Inflammatory macrophage (primary cell): ENCODE data around the gene ZNRD2.
"Not testable (repeated sequence)": the region's sequence is repeated elsewhere in the genome, so short reads cannot be mapped to it uniquely, and the experiment has no call there.

Experiments used
- DNase-seq, 2 donors: peaks; one replicate each; pipeline ENCODE4 v3.0.0-alpha.2; 2020 to 2022
- total RNA-seq, 18 experiments: gene quantifications; one replicate each; lab custom pipeline; 2026; ENCODE audit warnings: mixed read lengths in 6 of 18, inconsistent platforms in 2 of 18; lab: John Stamatoyannopoulos, UW

Gene ZNRD2
- 4.5 to 12.6 (median 8.4) reads per million in 18 experiments for total RNA-seq

GRCh38 chr11:65569973-65570918, at the start of gene ZNRD2:
Gene ZNRD2, plus strand, starts transcription at chr11:65570477. Its CDS starts 15 bp downstream, at chr11:65570492.
- DNase-seq, result peak; percentile 98 to 99

GRCh38 chr11:65521777-65522521, 48.3 kb upstream of the ZNRD2 start:
- DNase-seq, result not testable (repeated sequence)

GRCh38 chr11:65522718-65523630, 47.3 kb upstream of the ZNRD2 start:
- peak; percentile 39 to 40 for DNase-seq

- not testable (repeated sequence) for DNase-seq
Measured at GRCh38 chr11:65523631-65523968, 46.7 kb upstream of the ZNRD2 start.

GRCh38 chr11:65524014-65524740, 46.1 kb upstream of the ZNRD2 start:
- DNase-seq, result no peak

- DNase-seq, result peak; percentile 62 to 76
Measured at GRCh38 chr11:65524741-65525545, 45.3 kb upstream of the ZNRD2 start, which contains the start of gene SCYL1. Gene SCYL1, plus strand, starts transcription at chr11:65525083. Its CDS starts 71 bp downstream, at chr11:65525154.

- no peak for DNase-seq
Measured at GRCh38 chr11:65525546-65526480, 44.5 kb upstream of the ZNRD2 start.

- DNase-seq, result no peak
Measured at GRCh38 chr11:65526744-65527143, 43.5 kb upstream of the ZNRD2 start.

- DNase-seq, result no peak
Measured at GRCh38 chr11:65528819-65529350, 41.4 kb upstream of the ZNRD2 start.

GRCh38 chr11:65529475-65530156, 40.7 kb upstream of the ZNRD2 start:
- DNase-seq, result no peak

GRCh38 chr11:65530157-65530496, 40.1 kb upstream of the ZNRD2 start:
- DNase-seq, result no peak

- no peak for DNase-seq
Measured at GRCh38 chr11:65532388-65533064, 37.8 kb upstream of the ZNRD2 start.

- DNase-seq, result no peak
Measured at GRCh38 chr11:65535102-65535501, 35.2 kb upstream of the ZNRD2 start.

- DNase-seq, result no peak
Measured at GRCh38 chr11:65536412-65537295, 33.6 kb upstream of the ZNRD2 start.

GRCh38 chr11:65537296-65537597, 33.0 kb upstream of the ZNRD2 start:
- no peak for DNase-seq

GRCh38 chr11:65537620-65538231, 32.6 kb upstream of the ZNRD2 start:
- no peak for DNase-seq
